Heart left ventricle (tissue), 13 donors: ENCODE measurements around the gene BCR.

ENCODE experiments used
- POLR2A ChIP-seq, 2 donors: fragments of 450-650 bp; IDR thresholded peaks; one replicate each; pipeline ENCODE4 v1.6.1; 2017; ENCODE audit warnings: antibody characterized with exemption in 2 of 2, mild to moderate bottlenecking in 2 of 2, moderate library complexity in 2 of 2
- TF ChIP-seq, protein P1 (sequence below), 12 donors: fragments of 200-600 bp; sonication (generic) in 4 of 12; IDR thresholded peaks; one replicate each; pipeline versions ENCODE4 v1.5.0 to v1.8.0; 2018 to 2022; ENCODE audit warnings: antibody characterized with exemption in 12 of 12, mild to moderate bottlenecking in 5 of 12
- donor health status: ischemic (EF 13 %, LVEDD 7.1; RV severe dilation, severe dysfunction).
- donor health status: DM: no; HTN: yes; CAD: no.
- donor health status: DM: no; HTN: no; CAD: no.
- donor health status: ischemic (EF 25% LVEDD 6.9; RV normal size, moderate dysfunction).
- donor health status: ischemic (EF 25% LVEDD 5.7; RV mildly dilated, moderate dysfunction).
- donor health status: ischemic (EF 35%, LVEDD 5.7; RV mildly dilated, moderate dysfunction).
- donor health status: nonischemic (EF 11% LVEDD 7.7; RV severe dilation, severe dysfunction).
- donor health status: DM: yes; HTN: yes; CAD: no.
- donor health status: PGD.
- donor health status: ischemic (EF 29% LVEDD 5.4; RV normal size, mild dysfunction).
- donor health status: nonischemic (EF 23%, LVEDD 6.1; RV moderate dilation, normal function).

DNA sequence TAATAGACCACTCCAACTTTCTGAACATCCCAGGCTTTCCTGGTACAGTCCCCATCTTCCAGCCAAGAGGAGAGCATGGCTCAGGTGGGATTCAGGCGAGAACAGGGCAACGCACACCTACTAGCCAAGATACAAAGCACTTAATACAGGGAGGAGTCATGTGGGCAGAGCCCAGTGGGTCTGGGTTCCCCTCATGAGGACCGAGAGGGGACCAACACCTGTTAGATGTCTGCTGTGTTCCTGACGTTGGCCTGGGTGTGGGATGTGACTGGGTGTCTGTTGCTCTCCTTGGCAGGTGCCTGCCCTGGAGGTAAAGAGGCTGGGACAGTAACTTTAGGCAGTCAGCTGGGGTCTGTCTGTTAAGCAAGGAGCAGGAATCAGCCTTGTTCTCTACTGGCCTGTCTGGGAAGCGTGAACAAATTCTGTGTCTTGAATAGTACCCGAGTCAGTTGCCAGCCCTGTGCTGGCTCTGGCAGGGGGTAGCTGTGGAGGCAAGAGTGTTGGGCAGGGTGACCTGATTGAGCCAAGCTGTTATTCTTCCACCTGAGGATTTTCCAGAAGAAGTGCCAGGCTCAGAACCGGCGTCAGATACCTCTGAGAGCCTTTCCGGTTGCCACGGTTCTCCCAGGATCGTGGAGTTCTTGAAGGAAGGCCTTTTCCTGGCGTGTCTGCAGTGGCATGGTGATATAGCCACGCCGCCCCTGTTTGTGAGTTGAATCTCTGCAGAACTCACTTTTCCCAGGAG is 56.3 kb downstream of the BCR start:
- TF ChIP-seq, protein P1, sequence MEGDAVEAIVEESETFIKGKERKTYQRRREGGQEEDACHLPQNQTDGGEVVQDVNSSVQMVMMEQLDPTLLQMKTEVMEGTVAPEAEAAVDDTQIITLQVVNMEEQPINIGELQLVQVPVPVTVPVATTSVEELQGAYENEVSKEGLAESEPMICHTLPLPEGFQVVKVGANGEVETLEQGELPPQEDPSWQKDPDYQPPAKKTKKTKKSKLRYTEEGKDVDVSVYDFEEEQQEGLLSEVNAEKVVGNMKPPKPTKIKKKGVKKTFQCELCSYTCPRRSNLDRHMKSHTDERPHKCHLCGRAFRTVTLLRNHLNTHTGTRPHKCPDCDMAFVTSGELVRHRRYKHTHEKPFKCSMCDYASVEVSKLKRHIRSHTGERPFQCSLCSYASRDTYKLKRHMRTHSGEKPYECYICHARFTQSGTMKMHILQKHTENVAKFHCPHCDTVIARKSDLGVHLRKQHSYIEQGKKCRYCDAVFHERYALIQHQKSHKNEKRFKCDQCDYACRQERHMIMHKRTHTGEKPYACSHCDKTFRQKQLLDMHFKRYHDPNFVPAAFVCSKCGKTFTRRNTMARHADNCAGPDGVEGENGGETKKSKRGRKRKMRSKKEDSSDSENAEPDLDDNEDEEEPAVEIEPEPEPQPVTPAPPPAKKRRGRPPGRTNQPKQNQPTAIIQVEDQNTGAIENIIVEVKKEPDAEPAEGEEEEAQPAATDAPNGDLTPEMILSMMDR (IDR thresholded peaks at IDR 0.05): no peak
- no peak for TF ChIP-seq POLR2A (IDR thresholded peaks at IDR 0.05)
